Measurements from ENCODE around the gene FNDC11. TPM values are rescaled to one million over a fixed set of nuclear protein-coding genes. Genes with fewer than 3 reads are reported as not detected.

Gene FNDC11
- total and polyA plus RNA-seq, 2 of the 13 experiments (the other 11 are each of a cell fraction or from before 2014, with no cell fraction given), result 0.07 TPM; not detected in 1

- TF ChIP-seq ZNF281 (CRISPR knock-in tag; IDR thresholded peaks at IDR 0.05; ENCODE audit: borderline replicate concordance) (no peak), ZNF460 (CRISPR knock-in tag; IDR thresholded peaks at IDR 0.05; ENCODE audit: borderline replicate concordance) (no peak; the same call in 1 of the 2 replicates), MAF1 (CRISPR knock-in tag; IDR thresholded peaks at IDR 0.05; ENCODE audit: borderline replicate concordance) (no peak), ZNF644 (CRISPR knock-in tag; IDR thresholded peaks at IDR 0.05; ENCODE audit: low read depth) (0 out of 2 replicates have a peak, but pooled peaks have one; percentile 22), HNRNPK (IDR thresholded peaks at IDR 0.05; ENCODE audit: low read depth, low read length, poor library complexity, severe bottlenecking) (no peak), SMAD1 (CRISPR knock-in tag; IDR thresholded peaks at IDR 0.05; ENCODE audit: borderline replicate concordance, low read depth) (0 out of 2 replicates have a peak, but pooled peaks have one; percentile 8), KLF16 (CRISPR knock-in tag; IDR thresholded peaks at IDR 0.05) (peak in 1 of 2 experiments; percentile 88; a peak in 2 of 4 replicates), HNRNPLL (IDR thresholded peaks at IDR 0.05; ENCODE audit: low read depth, low read length, poor library complexity, severe bottlenecking) (peak; percentile 30), TRIM22 (IDR thresholded peaks at IDR 0.05) (no peak), HNF1B (CRISPR knock-in tag; IDR thresholded peaks at IDR 0.05) (0 out of 2 replicates have a peak, but pooled peaks have one; percentile 79), FOXK1 (CRISPR knock-in tag; IDR thresholded peaks at IDR 0.05; ENCODE audit: borderline replicate concordance, low read depth) (0 out of 2 replicates have a peak, but pooled peaks have one; percentile 19), U2AF1 (optimal IDR thresholded peaks at IDR 0.05; ENCODE audit: low read depth, low read length) (no peak), BATF2 (CRISPR knock-in tag; IDR thresholded peaks at IDR 0.05) (no peak), SMYD3 (CRISPR knock-in tag; IDR thresholded peaks at IDR 0.05) (no peak), ZBTB33 (CRISPR knock-in tag; IDR thresholded peaks at IDR 0.05) (peak; percentile 57; the same call in 1 of the 2 replicates), PBX2 (CRISPR knock-in tag; IDR thresholded peaks at IDR 0.05) (peak; percentile 17; the same call in 1 of the 2 replicates), CREM (IDR thresholded peaks at IDR 0.05) (no peak), CREM (CRISPR knock-in tag; IDR thresholded peaks at IDR 0.05) (no peak), RBM39 (IDR thresholded peaks at IDR 0.05; ENCODE audit: low read depth, low read length, poor library complexity, severe bottlenecking) (no peak)
These were observed 23.4 kb downstream of the FNDC11 start (continued) for GRCh38 chr20:63577317-63577894.

All from HepG2 (cell line).